ENCODE data around the gene CDC42EP4.
A peak's percentile ranks its signal among the peaks of the same experiment; 100 is the strongest.
"Not testable (repeated sequence)": the region's sequence is repeated elsewhere in the genome, so short reads cannot be mapped to it uniquely, and the experiment has no call there.

Gene CDC42EP4

GRCh38 chr17:73320601-73321264 lies 8.9 kb upstream of the CDC42EP4 start:
- Histone ChIP-seq H3K36me3 (ENCODE audit: control insufficient read depth in 5 of 5, insufficient read depth in 5 of 5, low read length in 5 of 5) (no peaks in the 10 kb centered on the region), H3K27ac (ENCODE audit: low read depth, low read length) (no peak overlapping the region), H3K4me1 (ENCODE audit: control insufficient read depth in 5 of 5, insufficient read depth in 5 of 5, low read length in 5 of 5) (peaks cover 13 to 52% (median 42%) of the 10 kb centered on the region in 5 donors), H3K27me3 (ENCODE audit: control insufficient read depth in 5 of 5, insufficient read depth in 4 of 5, low read length in 5 of 5) (peaks cover 0 to 3% (median 0%) of the 10 kb centered on the region in 5 donors), H3K9me3 (ENCODE audit: control insufficient read depth in 5 of 5, low read length in 5 of 5) (peaks cover 0 to 5% (median 0%) of the 10 kb centered on the region in 5 donors), H3K9ac (ENCODE audit: low read length in 5 of 5) (no peak overlapping the region), H3K4me3 (ENCODE audit: low read depth in 1 of 5, low read length in 5 of 5) (no peak overlapping the region)

GRCh38 chr17:73319766-73320165 lies 8.0 kb upstream of the CDC42EP4 start:
- H3K27ac ChIP-seq (ENCODE audit: low read depth, low read length): no peak overlapping the region
- H3K9ac ChIP-seq (ENCODE audit: low read length in 5 of 5): no peak overlapping the region
- peaks cover 0 to 3% (median 0%) of the 10 kb centered on the region in 5 donors for H3K27me3 ChIP-seq (ENCODE audit: control insufficient read depth in 5 of 5, insufficient read depth in 4 of 5, low read length in 5 of 5)
- no peak overlapping the region for H3K4me3 ChIP-seq (ENCODE audit: low read depth in 1 of 5, low read length in 5 of 5)
- peaks cover 11 to 43% (median 37%) of the 10 kb centered on the region in 5 donors for H3K4me1 ChIP-seq (ENCODE audit: control insufficient read depth in 5 of 5, insufficient read depth in 5 of 5, low read length in 5 of 5)
- no peaks in the 10 kb centered on the region for H3K36me3 ChIP-seq (ENCODE audit: control insufficient read depth in 5 of 5, insufficient read depth in 5 of 5, low read length in 5 of 5)
- peaks cover 0 to 5% (median 0%) of the 10 kb centered on the region in 5 donors for H3K9me3 ChIP-seq (ENCODE audit: control insufficient read depth in 5 of 5, low read length in 5 of 5)

GRCh38 chr17:73318836-73319235 lies 7.0 kb upstream of the CDC42EP4 start:
- H3K9ac ChIP-seq (ENCODE audit: low read length in 5 of 5): no peak overlapping the region
- H3K4me3 ChIP-seq (ENCODE audit: low read depth in 1 of 5, low read length in 5 of 5): no peak overlapping the region
- H3K27ac ChIP-seq (ENCODE audit: low read depth, low read length): no peak overlapping the region
- peaks cover 0 to 3% (median 0%) of the 10 kb centered on the region in 5 donors for H3K27me3 ChIP-seq (ENCODE audit: control insufficient read depth in 5 of 5, insufficient read depth in 4 of 5, low read length in 5 of 5)
- H3K9me3 ChIP-seq (ENCODE audit: control insufficient read depth in 5 of 5, low read length in 5 of 5): peaks cover 0 to 5% (median 0%) of the 10 kb centered on the region in 5 donors
- no peaks in the 10 kb centered on the region for H3K36me3 ChIP-seq (ENCODE audit: control insufficient read depth in 5 of 5, insufficient read depth in 5 of 5, low read length in 5 of 5)
- peaks cover 8 to 34% (median 28%) of the 10 kb centered on the region in 5 donors for H3K4me1 ChIP-seq (ENCODE audit: control insufficient read depth in 5 of 5, insufficient read depth in 5 of 5, low read length in 5 of 5)

- Histone ChIP-seq H3K27ac (ENCODE audit: low read depth, low read length) (peak overlapping the region; percentile 66), H3K9me3 (ENCODE audit: control insufficient read depth in 5 of 5, low read length in 5 of 5) (peaks cover 0 to 5% (median 0%) of the 10 kb centered on the region in 5 donors), H3K27me3 (ENCODE audit: control insufficient read depth in 5 of 5, insufficient read depth in 4 of 5, low read length in 5 of 5) (peaks cover 0 to 3% (median 0%) of the 10 kb centered on the region in 5 donors), H3K9ac (ENCODE audit: low read length in 5 of 5) (peak overlapping the region in 1 of 5 donors; percentile 79), H3K36me3 (ENCODE audit: control insufficient read depth in 5 of 5, insufficient read depth in 5 of 5, low read length in 5 of 5) (no peaks in the 10 kb centered on the region), H3K4me3 (ENCODE audit: low read depth in 1 of 5, low read length in 5 of 5) (no peak overlapping the region), H3K4me1 (ENCODE audit: control insufficient read depth in 5 of 5, insufficient read depth in 5 of 5, low read length in 5 of 5) (peaks cover 8 to 30% (median 23%) of the 10 kb centered on the region in 5 donors)
Observed at GRCh38 chr17:73318427-73318813, 6.6 kb upstream of the CDC42EP4 start.

- Histone ChIP-seq H3K36me3 (ENCODE audit: control insufficient read depth in 5 of 5, insufficient read depth in 5 of 5, low read length in 5 of 5) (no peaks in the 10 kb centered on the region), H3K9ac (ENCODE audit: low read length in 5 of 5) (peak overlapping the region in 4 of 5 donors; percentile 17 to 79 (median 56)), H3K27me3 (ENCODE audit: control insufficient read depth in 5 of 5, insufficient read depth in 4 of 5, low read length in 5 of 5) (peaks cover 0 to 3% (median 0%) of the 10 kb centered on the region in 5 donors), H3K4me1 (ENCODE audit: control insufficient read depth in 5 of 5, insufficient read depth in 5 of 5, low read length in 5 of 5) (peaks cover 8 to 27% (median 21%) of the 10 kb centered on the region in 5 donors), H3K9me3 (ENCODE audit: control insufficient read depth in 5 of 5, low read length in 5 of 5) (peaks cover 0 to 4% (median 0%) of the 10 kb centered on the region in 5 donors), H3K27ac (ENCODE audit: low read depth, low read length) (peak overlapping the region; percentile 66), H3K4me3 (ENCODE audit: low read depth in 1 of 5, low read length in 5 of 5) (peak overlapping the region in 1 of 5 donors; percentile 32)
Observed at GRCh38 chr17:73317513-73318426, 6.0 kb upstream of the CDC42EP4 start.

- Histone ChIP-seq H3K27ac (ENCODE audit: low read depth, low read length) (peak overlapping the region; percentile 66), H3K9ac (ENCODE audit: low read length in 5 of 5) (peak overlapping the region in 3 of 5 donors; percentile 41 to 79 (median 71)), H3K4me1 (ENCODE audit: control insufficient read depth in 5 of 5, insufficient read depth in 5 of 5, low read length in 5 of 5) (peaks cover 8 to 33% (median 28%) of the 10 kb centered on the region in 5 donors)
Observed at GRCh38 chr17:73316919-73317505, 5.2 kb upstream of the CDC42EP4 start.

GRCh38 chr17:73315471-73315870 lies 3.7 kb upstream of the CDC42EP4 start:
- H3K9me3 ChIP-seq (ENCODE audit: control insufficient read depth in 5 of 5, low read length in 5 of 5): no peaks in the 10 kb centered on the region
- H3K27ac ChIP-seq (ENCODE audit: low read depth, low read length): no peak overlapping the region

More at GRCh38 chr17:73316919-73317505, 5.2 kb upstream of the CDC42EP4 start:
- Histone ChIP-seq H3K36me3 (ENCODE audit: control insufficient read depth in 5 of 5, insufficient read depth in 5 of 5, low read length in 5 of 5) (no peaks in the 10 kb centered on the region), H3K4me3 (ENCODE audit: low read depth in 1 of 5, low read length in 5 of 5) (peak overlapping the region in 1 of 5 donors; percentile 32), H3K9me3 (ENCODE audit: control insufficient read depth in 5 of 5, low read length in 5 of 5) (no peaks in the 10 kb centered on the region), H3K27me3 (ENCODE audit: control insufficient read depth in 5 of 5, insufficient read depth in 4 of 5, low read length in 5 of 5) (peaks cover 0 to 3% (median 0%) of the 10 kb centered on the region in 5 donors)

GRCh38 chr17:73313526-73314127 lies 1.8 kb upstream of the CDC42EP4 start:
- Histone ChIP-seq H3K4me1 (ENCODE audit: control insufficient read depth in 5 of 5, insufficient read depth in 5 of 5, low read length in 5 of 5) (peaks cover 12 to 44% (median 42%) of the 10 kb centered on the region in 5 donors), H3K27me3 (ENCODE audit: control insufficient read depth in 5 of 5, insufficient read depth in 4 of 5, low read length in 5 of 5) (peaks cover 0 to 3% (median 0%) of the 10 kb centered on the region in 5 donors), H3K36me3 (ENCODE audit: control insufficient read depth in 5 of 5, insufficient read depth in 5 of 5, low read length in 5 of 5) (no peaks in the 10 kb centered on the region), H3K9me3 (ENCODE audit: control insufficient read depth in 5 of 5, low read length in 5 of 5) (no peaks in the 10 kb centered on the region), H3K9ac (ENCODE audit: low read length in 5 of 5) (no peak overlapping the region), H3K27ac (ENCODE audit: low read depth, low read length) (no peak overlapping the region), H3K4me3 (ENCODE audit: low read depth in 1 of 5, low read length in 5 of 5) (no peak overlapping the region)

More at GRCh38 chr17:73315471-73315870, 3.7 kb upstream of the CDC42EP4 start:
- peaks cover 8 to 26% (median 25%) of the 10 kb centered on the region in 5 donors for H3K4me1 ChIP-seq (ENCODE audit: control insufficient read depth in 5 of 5, insufficient read depth in 5 of 5, low read length in 5 of 5)
- no peaks in the 10 kb centered on the region for H3K36me3 ChIP-seq (ENCODE audit: control insufficient read depth in 5 of 5, insufficient read depth in 5 of 5, low read length in 5 of 5)
- peaks cover 0 to 3% (median 0%) of the 10 kb centered on the region in 5 donors for H3K27me3 ChIP-seq (ENCODE audit: control insufficient read depth in 5 of 5, insufficient read depth in 4 of 5, low read length in 5 of 5)
- H3K9ac ChIP-seq (ENCODE audit: low read length in 5 of 5): no peak overlapping the region
- no peak overlapping the region for H3K4me3 ChIP-seq (ENCODE audit: low read depth in 1 of 5, low read length in 5 of 5)

GRCh38 chr17:73312887-73313286 lies 1.1 kb upstream of the CDC42EP4 start:
- not testable (repeated sequence) for H3K27me3 ChIP-seq (ENCODE audit: control insufficient read depth in 5 of 5, insufficient read depth in 4 of 5, low read length in 5 of 5)
- Histone ChIP-seq H3K4me3 (ENCODE audit: low read depth in 1 of 5, low read length in 5 of 5) (peak overlapping the region in 2 of 5 donors; percentile 40 to 99), H3K9ac (ENCODE audit: low read length in 5 of 5) (peak overlapping the region in 3 of 5 donors; percentile 87 to 100 (median 100))

More at GRCh38 chr17:73312887-73313286, 1.1 kb upstream of the CDC42EP4 start:
- not testable (repeated sequence) for H3K36me3 ChIP-seq (ENCODE audit: control insufficient read depth in 5 of 5, insufficient read depth in 5 of 5, low read length in 5 of 5); H3K9me3 ChIP-seq (ENCODE audit: control insufficient read depth in 5 of 5, low read length in 5 of 5)
- peak overlapping the region; percentile 99 for H3K27ac ChIP-seq (ENCODE audit: low read depth, low read length)
- peaks cover 15 to 48% (median 47%) of the 10 kb centered on the region in 5 donors for H3K4me1 ChIP-seq (ENCODE audit: control insufficient read depth in 5 of 5, insufficient read depth in 5 of 5, low read length in 5 of 5)
